Sigmoid colon (tissue), 4 donors: ENCODE data around the gene PPWD1.

Experiments
- EP300 ChIP-seq, 4 donors: sonication (generic); formaldehyde crosslinking; IDR thresholded peaks; one replicate each; pipeline ENCODE4 v1.6.1; 2017; ENCODE audit warnings: antibody characterized with exemption in 4 of 4
- POLR2A ChIP-seq, 2 donors: fragments of 450-650 bp; IDR thresholded peaks; one replicate each; pipeline ENCODE4 v1.6.1; 2016; ENCODE audit warnings: antibody characterized with exemption in 2 of 2, mild to moderate bottlenecking in 2 of 2, moderate library complexity in 2 of 2
- TF ChIP-seq, protein P1 (sequence below), 4 experiments: fragments of 450-650 bp in 3 of 4; fragments of 200-600 bp in 1 of 4; IDR thresholded peaks; one replicate each; pipeline ENCODE4 v1.5.1; 2016 to 2019; ENCODE audit warnings: antibody characterized with exemption in 4 of 4, mild to moderate bottlenecking in 3 of 4, moderate library complexity in 2 of 4

GRCh38 chr5:65570598-65571226 lies 7.6 kb downstream of the PPWD1 start:
- TF ChIP-seq, protein P1, sequence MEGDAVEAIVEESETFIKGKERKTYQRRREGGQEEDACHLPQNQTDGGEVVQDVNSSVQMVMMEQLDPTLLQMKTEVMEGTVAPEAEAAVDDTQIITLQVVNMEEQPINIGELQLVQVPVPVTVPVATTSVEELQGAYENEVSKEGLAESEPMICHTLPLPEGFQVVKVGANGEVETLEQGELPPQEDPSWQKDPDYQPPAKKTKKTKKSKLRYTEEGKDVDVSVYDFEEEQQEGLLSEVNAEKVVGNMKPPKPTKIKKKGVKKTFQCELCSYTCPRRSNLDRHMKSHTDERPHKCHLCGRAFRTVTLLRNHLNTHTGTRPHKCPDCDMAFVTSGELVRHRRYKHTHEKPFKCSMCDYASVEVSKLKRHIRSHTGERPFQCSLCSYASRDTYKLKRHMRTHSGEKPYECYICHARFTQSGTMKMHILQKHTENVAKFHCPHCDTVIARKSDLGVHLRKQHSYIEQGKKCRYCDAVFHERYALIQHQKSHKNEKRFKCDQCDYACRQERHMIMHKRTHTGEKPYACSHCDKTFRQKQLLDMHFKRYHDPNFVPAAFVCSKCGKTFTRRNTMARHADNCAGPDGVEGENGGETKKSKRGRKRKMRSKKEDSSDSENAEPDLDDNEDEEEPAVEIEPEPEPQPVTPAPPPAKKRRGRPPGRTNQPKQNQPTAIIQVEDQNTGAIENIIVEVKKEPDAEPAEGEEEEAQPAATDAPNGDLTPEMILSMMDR (IDR thresholded peaks at IDR 0.05) = no peak
- TF ChIP-seq EP300 (IDR thresholded peaks at IDR 0.05) (no peak), POLR2A (IDR thresholded peaks at IDR 0.05) (no peak)
